Calu3 (cell line): Measurements from ENCODE around the gene PTPRE. TPM values are rescaled to one million over a fixed set of nuclear protein-coding genes. Genes with fewer than 3 reads are reported as not detected.

Source experiments
- BruUV-seq: library from RNA; stranded (reverse); fragments of 400-500 nt; replicated peaks from 2 replicates; lab custom pipeline; 2021; lab: Mats Ljungman, UMichigan
- CTCF ChIA-PET: fragments of 300-600 bp; sonication (Branson Sonifier 250); formaldehyde crosslinking; loops from one replicate; lab custom pipeline; 2022; ENCODE audit warnings: antibody characterized with exemption; lab: Charles Lee
- DNase-seq: peaks from one replicate; pipeline ENCODE4 v3.0.0; 2022
- H3K27ac Mint-ChIP-seq: one replicate; pipeline ENCODE4 v1.8.0; 2022; ENCODE audit warnings: mixed read lengths; ENCODE audit not compliant: unreplicated experiment
- H3K27me3 Mint-ChIP-seq: one replicate; pipeline ENCODE4 v1.8.0; 2022; ENCODE audit warnings: mixed read lengths; ENCODE audit not compliant: unreplicated experiment
- H3K36me3 Mint-ChIP-seq: one replicate; pipeline ENCODE4 v1.8.0; 2022; ENCODE audit warnings: mild to moderate bottlenecking, moderate library complexity, mixed read lengths; ENCODE audit not compliant: insufficient read depth, unreplicated experiment
- H3K4me1 Mint-ChIP-seq: one replicate; pipeline ENCODE4 v1.8.0; 2022; ENCODE audit warnings: mild to moderate bottlenecking, low read depth, mixed read lengths; ENCODE audit not compliant: unreplicated experiment
- H3K4me3 Mint-ChIP-seq: one replicate; pipeline ENCODE4 v1.8.0; 2022; ENCODE audit warnings: mild to moderate bottlenecking, low read depth, moderate library complexity, mixed read lengths; ENCODE audit not compliant: unreplicated experiment
- H3K9me3 Mint-ChIP-seq: one replicate; pipeline ENCODE4 v1.8.0; 2022; ENCODE audit warnings: low read depth, mixed read lengths; ENCODE audit not compliant: unreplicated experiment
- CTCF ChIP-seq: fragments of 200-600 bp; IDR thresholded peaks from one replicate; pipeline ENCODE4 v1.8.0; 2022; ENCODE audit warnings: antibody characterized with exemption; ENCODE audit not compliant: unreplicated experiment
- intact Hi-C: fragments of 100-400 bp; cut with micrococcal nuclease; formaldehyde crosslinking; loops from one replicate; pipeline ENCODE4 v1.10.0; 2022; ENCODE audit not compliant: unreplicated experiment
- total RNA-seq: library from RNA; stranded (reverse); gene quantifications from 2 replicates; pipeline ENCODE4 v1.2.3, GENCODE V29; 2022

PTPRE gene
- total RNA-seq, 1 experiment from 2014 or later: 7.6 TPM

GRCh38 chr10:128083191-128083895 lies 176.4 kb downstream of the PTPRE start:
- BruUV-seq: no TSS peak
- DNase-seq: no peak
- Mint-ChIP-seq H3K4me1 (no peaks in the 10 kb centered on the region), H3K27ac (no peak overlapping the region), H3K9me3 (no peaks in the 10 kb centered on the region), H3K27me3 (no peaks in the 10 kb centered on the region), H3K36me3 (peaks cover 12% of the 10 kb centered on the region), H3K4me3 (no peak overlapping the region)
- TF ChIP-seq CTCF: no peak
- CTCF ChIA-PET: no interaction called here
- intact Hi-C loops: no loop called here

- no peak for DNase-seq
- no TSS peak for BruUV-seq
- Mint-ChIP-seq H3K4me3 (no peak overlapping the region), H3K4me1 (no peaks in the 10 kb centered on the region), H3K36me3 (peaks cover 4% of the 10 kb centered on the region), H3K9me3 (no peaks in the 10 kb centered on the region), H3K27me3 (no peaks in the 10 kb centered on the region), H3K27ac (no peak overlapping the region)
- intact Hi-C loops: no loop called here
- CTCF ChIA-PET: interaction anchor here (0.5 kb wide), 1 partner anchor 1063 kb away, joined by 3 read pairs; no protein-coding TSS in a partner anchor
- no peak for TF ChIP-seq CTCF
These were observed 177.5 kb downstream of the PTPRE start for GRCh38 chr10:128084364-128084763.

- H3K27ac Mint-ChIP-seq: no peak overlapping the region
- DNase-seq: no peak
- TF ChIP-seq CTCF: no peak
These were observed 178.1 kb downstream of the PTPRE start for GRCh38 chr10:128084991-128085390.

GRCh38 chr10:128086003-128086863 lies 179.3 kb downstream of the PTPRE start:
- Mint-ChIP-seq H3K36me3 (no peaks in the 10 kb centered on the region), H3K27me3 (no peaks in the 10 kb centered on the region), H3K9me3 (no peaks in the 10 kb centered on the region), H3K4me3 (no peak overlapping the region), H3K27ac (no peak overlapping the region), H3K4me1 (no peaks in the 10 kb centered on the region)
- CTCF ChIA-PET: no interaction called here
- BruUV-seq: no TSS peak
- TF ChIP-seq CTCF: no peak
- intact Hi-C loops: no loop called here
- DNase-seq: no peak

More at GRCh38 chr10:128084991-128085390, 178.1 kb downstream of the PTPRE start:
- H3K36me3 Mint-ChIP-seq: peaks cover 4% of the 10 kb centered on the region
- intact Hi-C loops: no loop called here
- no peaks in the 10 kb centered on the region for H3K4me1 Mint-ChIP-seq
- no peaks in the 10 kb centered on the region for H3K9me3 Mint-ChIP-seq
- H3K4me3 Mint-ChIP-seq: no peak overlapping the region
- H3K27me3 Mint-ChIP-seq: no peaks in the 10 kb centered on the region
- no TSS peak for BruUV-seq
- CTCF ChIA-PET: no interaction called here
